ENCODE results near the gene SH2B2.

- TF ChIP-seq CTCF (IDR thresholded peaks at IDR 0.05), result no peak
- no peak for TF ChIP-seq FOXJ3 (CRISPR knock-in tag; IDR thresholded peaks at IDR 0.05; ENCODE audit: borderline replicate concordance)
- TF ChIP-seq KAT7 (CRISPR knock-in tag; IDR thresholded peaks at IDR 0.05; ENCODE audit: borderline replicate concordance), result no peak
- no peak for TF ChIP-seq JUN (CRISPR knock-in tag; IDR thresholded peaks at IDR 0.05)
- no peak for TF ChIP-seq ZNF423 (CRISPR knock-in tag; IDR thresholded peaks at IDR 0.05)
- TF ChIP-seq ERG (CRISPR knock-in tag; IDR thresholded peaks at IDR 0.05), result no peak
- TF ChIP-seq ZNF232 (CRISPR knock-in tag; IDR thresholded peaks at IDR 0.05), result no peak
- TF ChIP-seq MAX (CRISPR knock-in tag; IDR thresholded peaks at IDR 0.05), result no peak
- no peak for TF ChIP-seq ATF2 (CRISPR knock-in tag; IDR thresholded peaks at IDR 0.05; ENCODE audit: borderline replicate concordance, low read depth)
- no peak for TF ChIP-seq ZNF425 (CRISPR knock-in tag; conservative IDR thresholded peaks at IDR 0.05)
- TF ChIP-seq ZNF416 (CRISPR knock-in tag; IDR thresholded peaks at IDR 0.05), result no peak
- no peak for TF ChIP-seq TCF7 (CRISPR knock-in tag; IDR thresholded peaks at IDR 0.05; ENCODE audit: low read depth)
- no peak for TF ChIP-seq ARID4B (CRISPR knock-in tag; IDR thresholded peaks at IDR 0.05; ENCODE audit: borderline replicate concordance)
- TF ChIP-seq CREM (CRISPR knock-in tag; IDR thresholded peaks at IDR 0.05), result no peak
Measured at GRCh38 chr7:102322202-102322715, 35.6 kb downstream of the SH2B2 start.
